Epithelial cell of esophagus (primary cell): ENCODE measurements around the gene RCAN3.

Experiments
- DNase-seq: peaks from one replicate; pipeline ENCODE4 v3.0.0; 2010; ENCODE audit warnings: low read depth
- H3K4me3 ChIP-seq: 2 replicates; pipeline ENCODE4 v1.5.1; 2011; ENCODE audit warnings: mild to moderate bottlenecking, low read length, control low read depth
- CTCF ChIP-seq: IDR thresholded peaks from 2 replicates; pipeline ENCODE4 v1.5.1; 2011; ENCODE audit warnings: low read depth, mild to moderate bottlenecking, low read length, control low read depth, inconsistent platforms; ENCODE audit not compliant: insufficient read depth; ENCODE audit errors: missing control alignments

The RCAN3 gene

GRCh38 chr1:24566236-24566867, 63.7 kb downstream of the RCAN3 start:
- no peak overlapping the region for H3K4me3 ChIP-seq
- TF ChIP-seq CTCF, result no peak
- peak; percentile 21 for DNase-seq

GRCh38 chr1:24567792-24568388, 65.3 kb downstream of the RCAN3 start:
- H3K4me3 ChIP-seq, result no peak overlapping the region
- DNase-seq, result peak; percentile 75
- peak; percentile 27 for TF ChIP-seq CTCF

- DNase-seq, result no peak
- H3K4me3 ChIP-seq, result no peak overlapping the region
- no peak for TF ChIP-seq CTCF
These were observed 65.8 kb downstream of the RCAN3 start for GRCh38 chr1:24568475-24568874.

GRCh38 chr1:24570265-24571125, 67.9 kb downstream of the RCAN3 start:
- no peak overlapping the region for H3K4me3 ChIP-seq
- TF ChIP-seq CTCF, result no peak

GRCh38 chr1:24572301-24572700, 69.7 kb downstream of the RCAN3 start:
- TF ChIP-seq CTCF, result no peak
- DNase-seq, result no peak
- no peak overlapping the region for H3K4me3 ChIP-seq

More at GRCh38 chr1:24570265-24571125, 67.9 kb downstream of the RCAN3 start:
- no peak for DNase-seq

GRCh38 chr1:24575905-24576587, 73.4 kb downstream of the RCAN3 start:
- no peak overlapping the region for H3K4me3 ChIP-seq
- no peak for TF ChIP-seq CTCF
- no peak for DNase-seq
